Ishikawa (cell line): ENCODE results near the gene ARHGEF28.

ENCODE experiments used
- EP300 ChIP-seq: IDR thresholded peaks from 2 replicates; pipeline ENCODE4 v1.6.1; 2012; ENCODE audit warnings: borderline replicate concordance
- FOXM1 ChIP-seq: IDR thresholded peaks from 2 replicates; pipeline ENCODE4 v1.6.1; 2012; ENCODE audit warnings: low read depth, borderline replicate concordance
- RAD21 ChIP-seq: IDR thresholded peaks from 2 replicates; pipeline ENCODE4 v1.6.1; 2012; ENCODE audit warnings: low read depth
- YY1 ChIP-seq: IDR thresholded peaks from 2 replicates; pipeline ENCODE4 v1.6.1; 2012; ENCODE audit warnings: low read depth

DNA sequence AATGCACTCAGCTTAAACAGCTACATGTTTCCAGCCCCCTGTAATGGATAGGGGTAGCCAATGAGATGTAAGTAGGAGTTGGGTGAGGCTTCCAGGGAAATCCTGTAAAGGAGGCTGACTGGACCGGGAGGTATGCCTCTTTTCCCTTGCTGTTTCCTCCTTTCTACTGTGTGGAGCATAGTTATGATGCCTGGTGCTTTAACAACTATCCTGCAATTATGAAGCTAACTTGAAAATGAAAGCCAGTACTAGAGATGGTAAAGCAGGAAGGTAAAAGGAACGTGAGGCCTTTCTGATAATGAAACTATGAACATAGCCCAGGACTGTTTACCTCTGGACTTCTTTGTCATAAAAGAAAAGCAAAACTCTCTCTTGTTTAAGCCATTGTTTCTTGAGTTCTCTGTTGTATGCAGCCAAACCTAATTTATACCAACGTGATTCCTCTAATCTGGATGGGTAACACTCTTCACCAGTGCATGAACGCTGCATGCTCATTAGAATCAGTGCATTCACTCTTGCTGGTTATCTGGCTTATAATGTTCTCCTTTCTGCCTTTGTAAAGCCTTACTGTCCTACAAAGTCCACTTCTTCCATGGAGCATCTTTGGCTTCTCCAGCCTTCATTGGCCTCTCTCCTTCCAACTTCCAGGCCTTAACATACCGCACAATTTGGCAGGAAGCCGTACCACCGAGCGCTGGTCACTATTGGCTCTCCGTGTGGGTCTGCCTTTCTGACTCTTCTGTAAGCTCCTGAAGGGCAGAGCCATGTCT lies 8.3 kb upstream of the ARHGEF28 start:
- no peak for TF ChIP-seq YY1
- TF ChIP-seq EP300: no peak
- no peak for TF ChIP-seq FOXM1
- no peak for TF ChIP-seq RAD21
